ENCODE data around the gene PPP1R2C. TPM values are rescaled to one million over a fixed set of nuclear protein-coding genes. Genes with fewer than 3 reads are reported as not detected.

The PPP1R2C gene
- total RNA-seq, 1 donor from 2014 or later: not detected

DNA sequence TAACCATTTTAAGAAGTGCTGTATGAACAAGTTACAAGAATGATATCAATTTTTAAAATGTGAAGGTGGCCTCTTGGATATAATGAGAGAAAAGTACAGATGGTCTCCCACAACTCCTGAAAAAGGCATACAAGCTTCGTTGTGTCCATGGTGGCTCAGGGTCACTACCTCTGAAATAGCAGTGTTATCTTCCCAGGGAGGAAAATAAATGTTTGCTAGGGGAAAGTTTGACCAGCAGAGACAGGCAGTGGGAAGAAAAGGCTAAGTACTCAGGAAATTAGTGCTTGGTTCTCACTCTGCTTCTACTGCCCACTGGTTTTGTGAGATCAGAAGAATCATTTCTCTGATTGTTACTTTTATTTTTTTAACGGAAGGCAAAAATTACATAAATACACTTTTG, 39.4 kb downstream of the PPP1R2C start:
- no peak overlapping the region for H3K4me3 ChIP-seq (ENCODE audit: low read depth, low read length)
- DNase-seq (ENCODE audit: low read depth): no peak
- TF ChIP-seq CTCF (conservative IDR thresholded peaks at IDR 0.05; ENCODE audit: low read depth, low read length): no peak

DNA sequence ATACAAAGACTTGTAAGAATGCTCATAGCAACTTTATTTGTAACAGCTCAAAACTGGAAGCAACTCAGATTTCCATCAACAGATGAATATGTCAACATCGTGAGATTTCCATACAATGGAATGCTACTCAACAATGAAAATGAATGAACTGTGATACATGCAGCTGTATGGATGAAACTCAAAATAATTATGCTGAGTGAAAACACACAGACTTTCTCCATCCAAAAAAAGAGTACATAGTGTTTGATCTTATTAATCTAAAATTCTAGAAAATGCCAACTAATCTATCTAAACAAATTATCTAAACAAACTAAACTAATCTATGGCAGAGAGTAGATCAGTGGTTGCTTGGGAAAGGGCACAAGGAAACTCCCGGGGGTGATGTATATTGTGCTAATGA, 42.7 kb downstream of the PPP1R2C start:
- no peak for DNase-seq (ENCODE audit: low read depth)
- no peak overlapping the region for H3K4me3 ChIP-seq (ENCODE audit: low read depth, low read length)
- TF ChIP-seq CTCF (conservative IDR thresholded peaks at IDR 0.05; ENCODE audit: low read depth, low read length): no peak

GRCh38 chrX:42732506-42732905, 45.5 kb downstream of the PPP1R2C start:
- DNase-seq (ENCODE audit: low read depth): no peak
- H3K4me3 ChIP-seq (ENCODE audit: low read depth, low read length): no peak overlapping the region
- TF ChIP-seq CTCF (conservative IDR thresholded peaks at IDR 0.05; ENCODE audit: low read depth, low read length): no peak
